HL-60 (cell line): Measurements from ENCODE around the gene LY86.

Experiments used
- DNase-seq, 2 experiments: peaks; one replicate each; pipeline ENCODE4 v3.0.0-alpha.2; 2010 to 2020; ENCODE audit warnings: low read depth in 1 of 2, low spot score in 1 of 2
- H3K27ac ChIP-seq: fragments of 250-450 bp; sonication (Bioruptor Pico); replicated peaks from 2 replicates; pipeline ENCODE4 v1.5.1; 2020; ENCODE audit warnings: mild to moderate bottlenecking, moderate library complexity
- H3K27me3 ChIP-seq: fragments of 250-450 bp; sonication (Bioruptor Pico); 2 replicates; pipeline ENCODE4 v1.5.1; 2021; ENCODE audit warnings: mild to moderate bottlenecking, moderate library complexity; ENCODE audit not compliant: insufficient read depth, poor library complexity, severe bottlenecking
- H3K4me3 ChIP-seq: replicated peaks from 2 replicates; pipeline ENCODE4 v1.5.1; 2011; ENCODE audit warnings: mild to moderate bottlenecking, control low read depth, low read length; ENCODE audit not compliant: insufficient read depth
- GABPA ChIP-seq: IDR thresholded peaks from 2 replicates; pipeline ENCODE4 v1.6.1; 2012; ENCODE audit warnings: low read depth
- POLR2AphosphoS5 ChIP-seq: IDR thresholded peaks from 2 replicates; pipeline ENCODE4 v1.6.1; 2012; ENCODE audit warnings: low read depth
- SPI1 ChIP-seq: IDR thresholded peaks from 2 replicates; pipeline ENCODE4 v1.6.1; 2012; ENCODE audit warnings: low read depth, mild to moderate bottlenecking, borderline replicate concordance
- TF ChIP-seq, protein P1 (sequence below): IDR thresholded peaks from 2 replicates; pipeline ENCODE4 v1.6.1; 2012; ENCODE audit warnings: low read depth; ENCODE audit not compliant: insufficient replicate concordance
- TF ChIP-seq, protein P2 (sequence below): IDR thresholded peaks from one replicate; pipeline ENCODE4 v1.5.1; 2011; ENCODE audit warnings: low read length, control low read depth, inconsistent platforms; ENCODE audit not compliant: insufficient read depth

LY86 gene

DNA sequence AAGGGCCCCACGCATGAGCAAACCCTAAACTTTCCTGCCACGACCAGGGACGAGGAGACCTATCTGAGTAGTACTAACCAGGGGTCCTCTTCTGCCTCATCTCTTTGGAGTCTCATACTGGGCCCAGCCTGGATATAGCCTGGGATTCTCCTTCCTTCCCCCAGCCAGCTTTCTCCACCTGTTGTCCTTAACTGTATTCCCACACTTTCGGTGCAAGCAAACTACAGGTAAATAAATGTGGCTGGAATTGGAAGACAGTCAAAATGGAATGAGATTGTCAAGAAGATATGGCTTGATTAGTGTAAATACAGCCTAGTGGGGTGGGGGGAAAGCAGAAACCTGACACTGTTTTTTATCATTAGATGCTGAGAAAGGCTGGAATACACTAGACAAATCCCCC is 23.5 kb upstream of the LY86 start:
- DNase-seq: no peak
- no peak overlapping the region for H3K27ac ChIP-seq
- no peaks in the 10 kb centered on the region for H3K27me3 ChIP-seq
- no peak overlapping the region for H3K4me3 ChIP-seq
- no peak for TF ChIP-seq SPI1
- no peak for TF ChIP-seq POLR2AphosphoS5
- TF ChIP-seq GABPA: no peak
- TF ChIP-seq, protein P1, sequence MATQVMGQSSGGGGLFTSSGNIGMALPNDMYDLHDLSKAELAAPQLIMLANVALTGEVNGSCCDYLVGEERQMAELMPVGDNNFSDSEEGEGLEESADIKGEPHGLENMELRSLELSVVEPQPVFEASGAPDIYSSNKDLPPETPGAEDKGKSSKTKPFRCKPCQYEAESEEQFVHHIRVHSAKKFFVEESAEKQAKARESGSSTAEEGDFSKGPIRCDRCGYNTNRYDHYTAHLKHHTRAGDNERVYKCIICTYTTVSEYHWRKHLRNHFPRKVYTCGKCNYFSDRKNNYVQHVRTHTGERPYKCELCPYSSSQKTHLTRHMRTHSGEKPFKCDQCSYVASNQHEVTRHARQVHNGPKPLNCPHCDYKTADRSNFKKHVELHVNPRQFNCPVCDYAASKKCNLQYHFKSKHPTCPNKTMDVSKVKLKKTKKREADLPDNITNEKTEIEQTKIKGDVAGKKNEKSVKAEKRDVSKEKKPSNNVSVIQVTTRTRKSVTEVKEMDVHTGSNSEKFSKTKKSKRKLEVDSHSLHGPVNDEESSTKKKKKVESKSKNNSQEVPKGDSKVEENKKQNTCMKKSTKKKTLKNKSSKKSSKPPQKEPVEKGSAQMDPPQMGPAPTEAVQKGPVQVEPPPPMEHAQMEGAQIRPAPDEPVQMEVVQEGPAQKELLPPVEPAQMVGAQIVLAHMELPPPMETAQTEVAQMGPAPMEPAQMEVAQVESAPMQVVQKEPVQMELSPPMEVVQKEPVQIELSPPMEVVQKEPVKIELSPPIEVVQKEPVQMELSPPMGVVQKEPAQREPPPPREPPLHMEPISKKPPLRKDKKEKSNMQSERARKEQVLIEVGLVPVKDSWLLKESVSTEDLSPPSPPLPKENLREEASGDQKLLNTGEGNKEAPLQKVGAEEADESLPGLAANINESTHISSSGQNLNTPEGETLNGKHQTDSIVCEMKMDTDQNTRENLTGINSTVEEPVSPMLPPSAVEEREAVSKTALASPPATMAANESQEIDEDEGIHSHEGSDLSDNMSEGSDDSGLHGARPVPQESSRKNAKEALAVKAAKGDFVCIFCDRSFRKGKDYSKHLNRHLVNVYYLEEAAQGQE: no peak
- TF ChIP-seq, protein P2, sequence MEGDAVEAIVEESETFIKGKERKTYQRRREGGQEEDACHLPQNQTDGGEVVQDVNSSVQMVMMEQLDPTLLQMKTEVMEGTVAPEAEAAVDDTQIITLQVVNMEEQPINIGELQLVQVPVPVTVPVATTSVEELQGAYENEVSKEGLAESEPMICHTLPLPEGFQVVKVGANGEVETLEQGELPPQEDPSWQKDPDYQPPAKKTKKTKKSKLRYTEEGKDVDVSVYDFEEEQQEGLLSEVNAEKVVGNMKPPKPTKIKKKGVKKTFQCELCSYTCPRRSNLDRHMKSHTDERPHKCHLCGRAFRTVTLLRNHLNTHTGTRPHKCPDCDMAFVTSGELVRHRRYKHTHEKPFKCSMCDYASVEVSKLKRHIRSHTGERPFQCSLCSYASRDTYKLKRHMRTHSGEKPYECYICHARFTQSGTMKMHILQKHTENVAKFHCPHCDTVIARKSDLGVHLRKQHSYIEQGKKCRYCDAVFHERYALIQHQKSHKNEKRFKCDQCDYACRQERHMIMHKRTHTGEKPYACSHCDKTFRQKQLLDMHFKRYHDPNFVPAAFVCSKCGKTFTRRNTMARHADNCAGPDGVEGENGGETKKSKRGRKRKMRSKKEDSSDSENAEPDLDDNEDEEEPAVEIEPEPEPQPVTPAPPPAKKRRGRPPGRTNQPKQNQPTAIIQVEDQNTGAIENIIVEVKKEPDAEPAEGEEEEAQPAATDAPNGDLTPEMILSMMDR: no peak

DNA sequence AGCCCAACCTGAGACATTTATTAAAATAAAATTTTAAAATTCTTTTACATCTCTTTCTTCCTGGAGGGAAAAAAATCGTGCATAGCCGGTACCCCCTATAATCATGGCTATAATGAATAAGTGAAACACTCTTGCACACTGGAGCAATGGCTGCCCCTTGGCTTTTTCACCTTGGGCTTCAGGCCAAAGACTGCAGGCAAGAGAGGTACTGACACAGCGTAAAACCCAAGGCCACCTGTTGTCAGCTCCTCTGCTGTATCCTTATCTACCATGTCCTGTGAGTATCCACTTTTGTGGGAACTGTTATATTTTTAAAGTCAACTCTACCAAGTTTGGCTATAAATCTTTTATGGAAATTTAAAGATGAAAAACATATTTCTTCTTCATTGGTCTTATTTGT is 23.0 kb upstream of the LY86 start:
- TF ChIP-seq POLR2AphosphoS5 (no peak), GABPA (no peak), SPI1 (no peak)
- TF ChIP-seq, protein P2: no peak
- TF ChIP-seq, protein P1: no peak
- H3K27me3 ChIP-seq: no peaks in the 10 kb centered on the region
- no peak overlapping the region for H3K4me3 ChIP-seq
- no peak overlapping the region for H3K27ac ChIP-seq
- no peak for DNase-seq

DNA sequence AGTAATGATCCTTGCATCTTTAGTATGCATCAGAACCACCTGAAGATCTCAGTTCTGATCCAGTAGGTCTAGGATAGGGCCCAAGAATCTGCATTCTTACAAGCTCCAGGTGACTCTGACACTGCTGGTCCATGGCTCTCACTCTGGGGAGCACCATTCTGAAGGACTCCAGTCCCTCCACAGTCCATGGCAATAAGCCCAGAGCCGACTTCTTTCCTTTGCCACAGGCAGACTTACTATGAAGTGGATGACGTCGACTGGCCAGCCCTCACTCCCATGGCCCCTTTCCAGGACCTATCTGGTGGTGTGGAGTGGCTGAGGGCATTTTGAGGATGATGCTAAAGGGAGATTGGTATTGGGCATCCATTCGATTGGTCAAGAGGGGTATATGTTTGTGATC is 21.8 kb upstream of the LY86 start:
- no peak overlapping the region for H3K27ac ChIP-seq
- no peak overlapping the region for H3K4me3 ChIP-seq
- no peak for TF ChIP-seq SPI1
- TF ChIP-seq, protein P1: no peak
- no peak for TF ChIP-seq GABPA
- no peak for TF ChIP-seq POLR2AphosphoS5
- TF ChIP-seq, protein P2: no peak
- H3K27me3 ChIP-seq: no peaks in the 10 kb centered on the region
- no peak for DNase-seq
